Measurements from ENCODE around the gene EEA1.

DNA sequence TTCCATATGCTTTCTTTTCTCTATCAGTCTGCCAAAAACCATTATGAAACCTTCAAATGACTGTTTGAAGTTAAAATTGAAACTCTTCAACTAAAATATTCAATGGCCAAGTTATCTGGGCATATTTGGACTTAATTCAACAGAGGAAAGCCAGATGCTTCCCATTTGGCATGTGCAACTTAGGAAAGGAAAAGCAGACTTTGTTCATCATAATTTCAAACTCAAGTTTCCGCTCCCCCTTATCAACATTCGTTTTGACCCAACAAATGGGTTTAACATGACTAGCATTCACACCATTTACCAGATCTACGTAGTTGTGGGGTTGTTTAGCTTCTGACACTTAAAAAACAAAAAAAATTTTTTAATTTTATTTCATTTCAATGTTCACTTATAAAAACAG lies 150.6 kb downstream of the EEA1 start:
- TF ChIP-seq, protein P1, sequence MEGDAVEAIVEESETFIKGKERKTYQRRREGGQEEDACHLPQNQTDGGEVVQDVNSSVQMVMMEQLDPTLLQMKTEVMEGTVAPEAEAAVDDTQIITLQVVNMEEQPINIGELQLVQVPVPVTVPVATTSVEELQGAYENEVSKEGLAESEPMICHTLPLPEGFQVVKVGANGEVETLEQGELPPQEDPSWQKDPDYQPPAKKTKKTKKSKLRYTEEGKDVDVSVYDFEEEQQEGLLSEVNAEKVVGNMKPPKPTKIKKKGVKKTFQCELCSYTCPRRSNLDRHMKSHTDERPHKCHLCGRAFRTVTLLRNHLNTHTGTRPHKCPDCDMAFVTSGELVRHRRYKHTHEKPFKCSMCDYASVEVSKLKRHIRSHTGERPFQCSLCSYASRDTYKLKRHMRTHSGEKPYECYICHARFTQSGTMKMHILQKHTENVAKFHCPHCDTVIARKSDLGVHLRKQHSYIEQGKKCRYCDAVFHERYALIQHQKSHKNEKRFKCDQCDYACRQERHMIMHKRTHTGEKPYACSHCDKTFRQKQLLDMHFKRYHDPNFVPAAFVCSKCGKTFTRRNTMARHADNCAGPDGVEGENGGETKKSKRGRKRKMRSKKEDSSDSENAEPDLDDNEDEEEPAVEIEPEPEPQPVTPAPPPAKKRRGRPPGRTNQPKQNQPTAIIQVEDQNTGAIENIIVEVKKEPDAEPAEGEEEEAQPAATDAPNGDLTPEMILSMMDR (IDR thresholded peaks at IDR 0.05), result no peak
- TF ChIP-seq POLR2A (IDR thresholded peaks at IDR 0.05), result no peak
